Astrocyte (in vitro differentiated cells and primary cell): ENCODE results near the gene LASP1NB.
"Not testable (repeated sequence)": the region's sequence is repeated elsewhere in the genome, so short reads cannot be mapped to it uniquely, and the experiment has no call there.

Experiments used
- EZH2 ChIP-seq: IDR thresholded peaks from 2 replicates; pipeline ENCODE4 v1.6.1; 2012; ENCODE audit warnings: mild to moderate bottlenecking, low read length, inconsistent platforms; ENCODE audit not compliant: insufficient read depth
- TF ChIP-seq, protein P1 (sequence below): IDR thresholded peaks from 2 replicates; pipeline ENCODE4 v1.5.1; 2011; ENCODE audit warnings: low read depth, mild to moderate bottlenecking, inconsistent platforms, low read length, moderate library complexity; ENCODE audit not compliant: insufficient read depth

GRCh38 chr17:38953800-38954199 lies 28.4 kb downstream of the LASP1NB start:
- TF ChIP-seq, protein P1, sequence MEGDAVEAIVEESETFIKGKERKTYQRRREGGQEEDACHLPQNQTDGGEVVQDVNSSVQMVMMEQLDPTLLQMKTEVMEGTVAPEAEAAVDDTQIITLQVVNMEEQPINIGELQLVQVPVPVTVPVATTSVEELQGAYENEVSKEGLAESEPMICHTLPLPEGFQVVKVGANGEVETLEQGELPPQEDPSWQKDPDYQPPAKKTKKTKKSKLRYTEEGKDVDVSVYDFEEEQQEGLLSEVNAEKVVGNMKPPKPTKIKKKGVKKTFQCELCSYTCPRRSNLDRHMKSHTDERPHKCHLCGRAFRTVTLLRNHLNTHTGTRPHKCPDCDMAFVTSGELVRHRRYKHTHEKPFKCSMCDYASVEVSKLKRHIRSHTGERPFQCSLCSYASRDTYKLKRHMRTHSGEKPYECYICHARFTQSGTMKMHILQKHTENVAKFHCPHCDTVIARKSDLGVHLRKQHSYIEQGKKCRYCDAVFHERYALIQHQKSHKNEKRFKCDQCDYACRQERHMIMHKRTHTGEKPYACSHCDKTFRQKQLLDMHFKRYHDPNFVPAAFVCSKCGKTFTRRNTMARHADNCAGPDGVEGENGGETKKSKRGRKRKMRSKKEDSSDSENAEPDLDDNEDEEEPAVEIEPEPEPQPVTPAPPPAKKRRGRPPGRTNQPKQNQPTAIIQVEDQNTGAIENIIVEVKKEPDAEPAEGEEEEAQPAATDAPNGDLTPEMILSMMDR = not testable (repeated sequence)
- not testable (repeated sequence) for TF ChIP-seq EZH2
